ENCODE results near the gene S100A16.

DNA sequence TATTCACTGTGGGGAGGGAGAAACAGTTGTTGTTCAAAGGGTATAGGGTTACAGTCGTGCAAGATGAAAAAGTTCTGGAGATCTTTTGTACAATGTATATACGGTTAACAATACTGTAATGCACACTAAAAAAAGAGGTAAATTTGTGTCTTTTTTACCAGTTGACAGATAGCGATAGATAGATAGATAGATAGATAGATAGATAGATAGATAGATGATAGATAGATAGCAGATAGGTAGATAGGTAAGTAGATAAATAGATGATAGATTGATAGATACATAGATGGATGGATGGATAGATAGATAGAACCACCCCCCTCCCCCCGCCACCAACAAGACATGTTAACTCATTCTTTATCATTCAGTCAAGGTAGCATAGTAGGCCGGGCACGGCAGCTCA is 10.2 kb downstream of the S100A16 start:
- TF ChIP-seq, protein P1, sequence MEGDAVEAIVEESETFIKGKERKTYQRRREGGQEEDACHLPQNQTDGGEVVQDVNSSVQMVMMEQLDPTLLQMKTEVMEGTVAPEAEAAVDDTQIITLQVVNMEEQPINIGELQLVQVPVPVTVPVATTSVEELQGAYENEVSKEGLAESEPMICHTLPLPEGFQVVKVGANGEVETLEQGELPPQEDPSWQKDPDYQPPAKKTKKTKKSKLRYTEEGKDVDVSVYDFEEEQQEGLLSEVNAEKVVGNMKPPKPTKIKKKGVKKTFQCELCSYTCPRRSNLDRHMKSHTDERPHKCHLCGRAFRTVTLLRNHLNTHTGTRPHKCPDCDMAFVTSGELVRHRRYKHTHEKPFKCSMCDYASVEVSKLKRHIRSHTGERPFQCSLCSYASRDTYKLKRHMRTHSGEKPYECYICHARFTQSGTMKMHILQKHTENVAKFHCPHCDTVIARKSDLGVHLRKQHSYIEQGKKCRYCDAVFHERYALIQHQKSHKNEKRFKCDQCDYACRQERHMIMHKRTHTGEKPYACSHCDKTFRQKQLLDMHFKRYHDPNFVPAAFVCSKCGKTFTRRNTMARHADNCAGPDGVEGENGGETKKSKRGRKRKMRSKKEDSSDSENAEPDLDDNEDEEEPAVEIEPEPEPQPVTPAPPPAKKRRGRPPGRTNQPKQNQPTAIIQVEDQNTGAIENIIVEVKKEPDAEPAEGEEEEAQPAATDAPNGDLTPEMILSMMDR (IDR thresholded peaks at IDR 0.05) = no peak
- no peak for TF ChIP-seq POLR2A (IDR thresholded peaks at IDR 0.05)

Measured in body of pancreas (tissue), 4 donors.